Measurements from ENCODE around the gene COL2A1.

Gene COL2A1

DNA sequence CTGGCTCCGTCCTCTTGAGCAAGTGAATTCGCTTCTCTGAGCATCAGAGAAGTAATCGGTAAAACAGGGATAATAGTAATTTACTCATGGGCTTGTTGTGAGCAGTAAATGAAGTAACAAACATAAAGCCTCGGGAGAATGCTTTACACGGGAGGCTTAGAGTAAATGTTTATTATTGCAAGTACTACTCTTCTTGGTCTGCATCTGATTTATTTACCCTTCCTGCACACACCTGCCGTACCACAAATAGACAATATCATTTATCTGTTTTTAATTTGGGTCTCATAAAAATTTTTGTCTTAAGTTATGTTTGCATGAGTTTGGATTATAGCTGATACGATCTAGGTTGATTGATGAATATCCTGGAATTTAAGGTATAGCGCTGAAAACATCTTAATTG, 7.8 kb upstream of the COL2A1 start:
- DNase-seq (ENCODE audit: low read depth), result no peak

GRCh38 chr12:48010366-48010970, 6.2 kb upstream of the COL2A1 start:
- no peak for DNase-seq (ENCODE audit: low read depth)

DNA sequence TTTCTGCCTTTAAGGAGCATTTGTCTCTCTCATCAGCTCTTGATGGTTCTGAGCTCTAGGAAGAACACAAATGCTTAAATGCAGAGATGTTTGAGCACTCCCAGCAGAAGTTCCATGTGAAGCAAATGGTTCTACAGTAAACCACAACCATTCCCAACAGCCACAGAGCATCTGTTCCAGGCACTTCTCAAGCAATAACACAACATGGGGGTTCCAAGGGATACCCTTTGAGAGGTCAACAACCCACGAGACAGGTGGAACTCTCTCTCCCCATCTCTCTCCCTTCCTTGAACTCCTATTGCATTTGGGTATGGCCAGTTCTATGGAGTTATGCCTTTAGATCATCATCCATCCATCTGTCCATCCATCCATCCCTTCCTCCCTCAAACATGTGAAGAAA, 5.2 kb upstream of the COL2A1 start:
- DNase-seq (ENCODE audit: low read depth), result no peak

DNA sequence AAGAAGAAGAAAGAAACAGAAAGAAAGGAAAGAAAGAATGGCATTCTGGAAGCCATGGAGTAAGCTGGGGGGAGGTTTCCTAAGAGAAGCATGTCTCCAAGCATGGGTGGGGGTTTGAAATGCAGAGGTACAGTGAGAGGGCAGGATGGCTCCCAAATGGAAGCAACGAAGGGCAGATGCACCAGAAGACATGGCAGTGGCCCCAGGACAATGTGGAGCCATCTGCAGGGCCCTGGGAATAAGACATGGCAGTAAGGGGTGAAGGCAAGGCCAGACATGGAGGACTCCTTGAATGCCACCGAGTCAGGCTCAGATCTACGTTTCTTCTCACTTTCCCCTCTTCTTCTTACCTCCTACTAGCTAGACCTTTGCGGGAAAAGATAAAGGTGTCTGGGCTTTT, 4.7 kb upstream of the COL2A1 start:
- no peak for DNase-seq (ENCODE audit: low read depth)

DNA sequence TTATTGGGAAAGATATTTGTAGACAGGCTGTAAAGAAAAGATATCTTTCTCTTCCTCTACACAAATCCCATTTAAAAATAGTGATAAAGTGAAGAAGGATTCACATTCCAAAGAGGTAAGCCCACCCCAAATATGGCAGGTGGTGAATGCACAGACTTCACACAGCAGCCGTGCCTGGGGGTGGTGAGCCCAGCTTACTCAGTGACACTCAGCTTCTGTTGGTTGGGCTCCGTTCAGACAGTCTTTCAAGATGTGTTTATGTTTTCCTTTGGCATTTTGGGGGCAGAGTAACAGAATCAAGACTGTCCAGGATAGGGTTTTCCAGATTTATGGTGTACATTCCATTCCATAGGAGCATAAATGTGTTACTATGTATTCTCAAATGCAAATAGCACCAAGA, 4.1 kb upstream of the COL2A1 start:
- DNase-seq (ENCODE audit: low read depth), result no peak

DNA sequence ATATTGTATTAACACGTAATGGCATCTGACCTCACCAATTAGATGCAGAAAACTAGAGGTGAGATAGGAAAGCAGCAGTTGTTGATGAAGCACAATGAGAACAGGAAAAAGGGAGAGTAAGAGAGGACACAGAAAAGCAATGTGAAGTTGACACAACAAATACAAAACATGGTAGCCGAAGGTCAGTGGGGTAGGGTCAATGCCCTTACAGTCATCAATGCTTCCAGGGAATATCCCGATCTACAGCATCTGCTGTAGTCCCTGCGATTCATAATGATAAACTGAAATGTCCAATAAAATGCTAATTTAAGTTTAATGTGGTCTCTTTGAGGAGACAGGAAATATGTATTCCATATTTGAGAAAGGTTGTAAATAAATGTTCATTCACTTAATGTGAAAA, 2.9 kb upstream of the COL2A1 start:
- DNase-seq (ENCODE audit: low read depth), result no peak

DNA sequence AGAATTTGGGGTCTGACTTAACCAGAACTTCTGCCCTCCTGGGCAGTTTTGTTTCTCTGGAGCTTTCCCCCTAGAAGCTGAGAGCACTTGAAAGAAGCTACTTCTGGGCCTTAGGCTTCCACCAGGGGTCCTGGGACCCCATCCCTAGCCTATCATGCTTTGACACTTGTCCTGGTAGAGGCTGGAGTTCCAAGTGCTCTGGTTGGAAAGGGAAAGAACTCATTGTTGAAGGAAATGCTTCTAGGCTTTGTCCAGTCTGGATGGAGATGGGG, 1.4 kb upstream of the COL2A1 start:
- no peak for DNase-seq (ENCODE audit: low read depth)

DNA sequence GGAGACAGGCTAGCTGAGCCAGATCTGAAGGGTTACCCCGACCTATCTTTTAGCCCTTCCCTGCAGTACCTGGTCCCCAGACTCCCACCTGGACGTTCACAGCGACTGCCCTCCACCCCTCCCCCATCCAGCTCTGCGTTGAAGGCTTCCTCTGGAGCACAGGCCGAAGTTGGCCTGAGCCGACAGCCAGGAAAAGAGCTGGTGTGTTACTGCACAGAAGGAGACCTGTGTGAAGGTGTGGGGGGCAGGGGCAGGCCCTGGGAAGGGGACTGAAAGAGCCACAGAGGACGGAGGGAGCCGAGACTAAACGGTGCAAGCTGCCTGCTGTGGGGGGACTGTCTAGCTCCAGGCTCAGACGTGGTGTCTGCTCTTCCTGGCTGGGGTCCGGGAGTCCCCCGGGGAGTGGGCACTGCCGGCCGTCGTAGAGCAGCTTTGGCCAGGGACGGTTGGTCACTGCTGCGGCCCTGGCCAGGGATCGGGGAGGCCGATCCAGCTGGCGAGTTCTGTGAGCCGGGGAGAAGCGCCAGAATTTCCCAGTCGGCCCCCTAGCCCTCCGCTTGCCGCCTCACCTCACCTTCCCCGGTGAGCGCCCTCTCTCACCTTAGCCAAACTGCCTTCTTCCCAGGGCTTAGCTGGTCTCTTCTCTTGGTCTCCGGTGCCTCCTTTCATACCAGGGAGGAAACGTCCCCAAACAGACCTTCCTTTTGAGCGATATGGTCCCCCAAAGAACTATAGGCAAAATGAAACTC, 899 bp upstream of the COL2A1 start:
- no peak for DNase-seq (ENCODE audit: low read depth)

GRCh38 chr12:48003226-48004052, 837 bp downstream of the COL2A1 start:
- DNase-seq (ENCODE audit: low read depth), result no peak

- DNase-seq (ENCODE audit: low read depth), result no peak
Observed at GRCh38 chr12:48002773-48003218, 1.5 kb downstream of the COL2A1 start.

DNA sequence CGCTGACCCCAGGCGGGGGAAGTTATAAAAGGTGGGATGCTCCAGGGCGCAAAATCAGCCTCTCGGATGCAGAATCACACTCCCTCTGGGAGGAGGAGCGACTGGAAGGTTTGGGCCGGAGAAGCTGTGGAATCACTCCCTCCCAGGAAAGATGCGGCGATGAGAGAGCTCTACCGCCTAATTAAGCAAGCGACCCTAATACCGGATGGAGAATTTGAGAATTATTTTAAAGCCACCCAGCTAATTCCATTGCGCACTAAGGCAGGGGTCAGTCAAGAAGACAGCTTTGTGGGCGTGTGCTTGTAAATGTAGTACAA, 1.9 kb downstream of the COL2A1 start:
- no peak for DNase-seq (ENCODE audit: low read depth)

DNA sequence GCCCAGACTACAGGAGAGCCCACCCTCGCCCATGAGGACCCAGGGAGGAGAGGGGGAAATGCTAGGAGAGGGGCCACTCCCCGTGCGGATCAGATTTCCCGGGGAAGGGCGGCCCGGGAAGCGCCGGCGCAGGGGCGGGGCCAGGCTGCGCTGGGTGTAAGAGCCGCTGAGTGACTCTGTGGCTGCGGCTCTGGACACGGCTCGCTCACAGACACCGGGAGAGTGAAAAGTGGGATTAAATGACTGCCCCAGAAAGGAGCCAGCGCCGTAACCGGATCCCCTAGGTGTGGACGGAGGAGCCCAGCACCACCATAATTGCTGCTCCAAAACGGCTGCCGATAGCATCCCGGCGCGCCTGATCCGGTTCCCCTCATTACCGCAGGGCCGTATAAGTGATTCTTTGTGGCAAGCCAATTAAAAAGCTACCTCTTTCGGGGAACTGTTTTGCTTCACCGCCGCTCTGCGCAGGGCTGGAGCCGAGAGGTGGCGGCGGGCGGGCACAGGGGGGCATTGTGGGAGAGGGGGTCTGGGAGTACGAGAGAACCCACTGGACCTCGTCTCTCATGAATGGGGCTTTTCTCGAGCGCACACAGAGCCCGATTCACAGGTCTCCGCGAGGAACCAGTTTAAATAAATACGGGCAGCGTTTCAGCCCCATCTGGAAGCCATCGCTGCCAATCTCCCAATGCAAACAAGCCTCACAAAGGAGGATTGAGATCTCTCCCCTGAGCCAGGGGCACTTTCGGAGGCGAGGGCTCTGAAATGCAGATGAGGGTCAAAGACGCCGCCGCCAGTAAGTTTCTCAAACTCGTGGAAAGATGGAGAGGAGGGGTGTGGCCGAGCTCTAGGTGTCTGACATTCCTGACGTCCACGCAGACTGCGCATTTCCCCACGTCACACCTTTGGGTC, 2.5 kb downstream of the COL2A1 start:
- DNase-seq (ENCODE audit: low read depth), result no peak

- DNase-seq (ENCODE audit: low read depth), result no peak
Observed at GRCh38 chr12:48000878-48001504, 3.3 kb downstream of the COL2A1 start.

GRCh38 chr12:47999816-48000215, 4.5 kb downstream of the COL2A1 start:
- no peak for DNase-seq (ENCODE audit: low read depth)

- no peak for DNase-seq (ENCODE audit: low read depth)
Observed at GRCh38 chr12:47997321-47997720, 7.0 kb downstream of the COL2A1 start.

- DNase-seq (ENCODE audit: low read depth), result no peak
Observed at GRCh38 chr12:47995981-47996401, 8.3 kb downstream of the COL2A1 start.

GRCh38 chr12:47993491-47993890, 10.8 kb downstream of the COL2A1 start:
- no peak for DNase-seq (ENCODE audit: low read depth)

DNA sequence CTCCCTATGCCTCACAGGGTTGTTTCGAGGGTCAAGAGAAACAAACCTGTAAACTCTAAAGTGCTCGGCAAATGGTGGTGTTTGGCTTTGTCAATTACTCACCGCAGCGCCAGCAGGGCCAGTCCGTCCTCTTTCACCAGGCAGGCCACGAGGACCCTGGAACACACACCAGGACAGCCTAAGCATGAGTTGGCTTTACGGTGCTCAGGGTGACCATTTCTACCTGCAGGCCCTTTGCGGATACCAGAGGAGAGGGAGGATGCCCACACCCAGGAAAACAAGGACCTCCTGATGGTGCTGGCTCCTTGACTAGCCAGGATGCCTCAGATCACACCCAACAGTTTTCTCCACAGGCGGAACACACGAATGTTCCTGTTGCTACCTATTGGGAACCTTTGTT, 11.5 kb downstream of the COL2A1 start:
- no peak for DNase-seq (ENCODE audit: low read depth)

GRCh38 chr12:47991106-47992061, 12.9 kb downstream of the COL2A1 start:
- DNase-seq (ENCODE audit: low read depth), result no peak

GRCh38 chr12:47990351-47991105, 13.7 kb downstream of the COL2A1 start:
- DNase-seq (ENCODE audit: low read depth), result peak; percentile 39
